Astrocyte (in vitro differentiated cells and primary cell): ENCODE measurements around the gene HOMER3. TPM values are rescaled to one million over a fixed set of nuclear protein-coding genes. Genes with fewer than 3 reads are reported as not detected.

Experiments used
- DNase-seq: peaks from one replicate; pipeline ENCODE4 v3.0.0-alpha.2; 2010; ENCODE audit warnings: low read depth
- FAIRE-seq: peaks from 2 replicates; lab custom pipeline; 2011; peaks lifted over from hg19 to GRCh38; lab: Jason Lieb, UNC
- H2AFZ ChIP-seq: 2 replicates; pipeline ENCODE4 v1.6.0; 2012; ENCODE audit warnings: low read depth, low read length, inconsistent platforms
- H3K27ac ChIP-seq: 2 replicates; pipeline ENCODE4 v1.5.1; 2011; ENCODE audit warnings: low read depth, low read length, inconsistent platforms
- H3K27me3 ChIP-seq: 2 replicates; pipeline ENCODE4 v1.6.0; 2011; ENCODE audit warnings: low read length, inconsistent platforms; ENCODE audit not compliant: insufficient read depth
- H3K36me3 ChIP-seq: 2 replicates; pipeline ENCODE4 v1.5.1; 2011; ENCODE audit warnings: low read length, inconsistent platforms; ENCODE audit not compliant: insufficient read depth
- H3K4me1 ChIP-seq: 2 replicates; pipeline ENCODE4 v1.5.1; 2011; ENCODE audit warnings: low read length, inconsistent platforms; ENCODE audit not compliant: insufficient read depth
- H3K4me2 ChIP-seq: 2 replicates; pipeline ENCODE4 v1.6.0; 2012; ENCODE audit warnings: low read length, inconsistent platforms
- H3K4me3 ChIP-seq: 2 replicates; pipeline ENCODE4 v1.5.1; 2011; ENCODE audit warnings: low read depth, mild to moderate bottlenecking, low read length, inconsistent platforms; ENCODE audit not compliant: insufficient read depth
- H3K79me2 ChIP-seq: 2 replicates; pipeline ENCODE4 v1.6.0; 2012; ENCODE audit warnings: mild to moderate bottlenecking, low read length, inconsistent platforms; ENCODE audit not compliant: insufficient read depth
- H3K9ac ChIP-seq: 2 replicates; pipeline ENCODE4 v1.6.0; 2012; ENCODE audit warnings: mild to moderate bottlenecking, low read length, inconsistent platforms
- H3K9me3 ChIP-seq: 2 replicates; pipeline ENCODE4 v1.5.1; 2012; ENCODE audit warnings: low read depth, mild to moderate bottlenecking, low read length, inconsistent platforms; ENCODE audit not compliant: insufficient read depth
- H4K20me1 ChIP-seq: 2 replicates; pipeline ENCODE4 v1.6.0; 2012; ENCODE audit warnings: low read length, inconsistent platforms; ENCODE audit not compliant: insufficient read depth
- H3K27ac Mint-ChIP-seq: one replicate; pipeline ENCODE4 v1.8.0; 2021; ENCODE audit warnings: mild to moderate bottlenecking, mixed read lengths; ENCODE audit not compliant: unreplicated experiment
- H3K27me3 Mint-ChIP-seq: one replicate; pipeline ENCODE4 v1.8.0; 2021; ENCODE audit warnings: low read depth, mixed read lengths; ENCODE audit not compliant: unreplicated experiment
- H3K36me3 Mint-ChIP-seq: one replicate; pipeline ENCODE4 v1.8.0; 2021; ENCODE audit warnings: low read depth, mixed read lengths; ENCODE audit not compliant: unreplicated experiment
- H3K4me1 Mint-ChIP-seq: one replicate; pipeline ENCODE4 v1.8.0; 2021; ENCODE audit warnings: low read depth, mixed read lengths; ENCODE audit not compliant: unreplicated experiment
- H3K4me3 Mint-ChIP-seq: one replicate; pipeline ENCODE4 v1.8.0; 2021; ENCODE audit warnings: mild to moderate bottlenecking, moderate library complexity, mixed read lengths; ENCODE audit not compliant: unreplicated experiment
- H3K9me3 Mint-ChIP-seq: one replicate; pipeline ENCODE4 v1.8.0; 2021; ENCODE audit warnings: mild to moderate bottlenecking, mixed read lengths; ENCODE audit not compliant: unreplicated experiment
- CTCF ChIP-seq: IDR thresholded peaks from 2 replicates; pipeline ENCODE4 v1.5.1; 2011; ENCODE audit warnings: low read depth, mild to moderate bottlenecking, inconsistent platforms, low read length, moderate library complexity; ENCODE audit not compliant: insufficient read depth
- EZH2 ChIP-seq: IDR thresholded peaks from 2 replicates; pipeline ENCODE4 v1.6.1; 2012; ENCODE audit warnings: mild to moderate bottlenecking, low read length, inconsistent platforms; ENCODE audit not compliant: insufficient read depth
- total RNA-seq: library from RNA; stranded (reverse); gene quantifications from 2 replicates; pipeline ENCODE4 v1.2.1, GENCODE V29; 2021

Gene HOMER3
- total RNA-seq, 1 donor from 2014 or later: 41.9 TPM

GRCh38 chr19:18931316-18932162, 9.5 kb downstream of the HOMER3 start:
- peaks cover 45% of the 10 kb centered on the region for H4K20me1 ChIP-seq
- H3K36me3 ChIP-seq: no peaks in the 10 kb centered on the region
- no peak overlapping the region for H3K27ac Mint-ChIP-seq
- no peaks in the 10 kb centered on the region for H3K4me1 Mint-ChIP-seq
- H3K9ac ChIP-seq: no peak overlapping the region
- no peaks in the 10 kb centered on the region for H3K9me3 Mint-ChIP-seq
- peaks cover 17% of the 10 kb centered on the region for H3K36me3 Mint-ChIP-seq
- no peaks in the 10 kb centered on the region for H3K4me1 ChIP-seq
- H3K27ac ChIP-seq: no peak overlapping the region
- no peaks in the 10 kb centered on the region for H3K27me3 ChIP-seq
- no peaks in the 10 kb centered on the region for H3K27me3 Mint-ChIP-seq
- H3K4me3 Mint-ChIP-seq: no peak overlapping the region
- no peaks in the 10 kb centered on the region for H3K79me2 ChIP-seq
- FAIRE-seq: no peak
- H3K4me2 ChIP-seq: no peak overlapping the region
- no peak for DNase-seq
- H3K9me3 ChIP-seq: no peaks in the 10 kb centered on the region
- no peak overlapping the region for H2AFZ ChIP-seq
- H3K4me3 ChIP-seq: no peak overlapping the region
- TF ChIP-seq EZH2: no peak
- no peak for TF ChIP-seq CTCF

- Histone ChIP-seq H3K4me3 (no peak overlapping the region), H3K9me3 (no peaks in the 10 kb centered on the region), H2AFZ (no peak overlapping the region), H3K27ac (no peak overlapping the region), H3K79me2 (no peaks in the 10 kb centered on the region), H3K27me3 (no peaks in the 10 kb centered on the region), H3K4me2 (no peak overlapping the region), H3K36me3 (peaks cover 5% of the 10 kb centered on the region), H3K4me1 (no peaks in the 10 kb centered on the region), H3K9ac (no peak overlapping the region), H4K20me1 (peaks cover 57% of the 10 kb centered on the region)
- Mint-ChIP-seq H3K27ac (no peak overlapping the region), H3K27me3 (no peaks in the 10 kb centered on the region), H3K4me3 (no peak overlapping the region), H3K9me3 (no peaks in the 10 kb centered on the region), H3K4me1 (no peaks in the 10 kb centered on the region), H3K36me3 (peaks cover 27% of the 10 kb centered on the region)
- no peak for DNase-seq
- no peak for TF ChIP-seq EZH2
- TF ChIP-seq CTCF: no peak
- FAIRE-seq: no peak
Measured at GRCh38 chr19:18929311-18929710, 11.7 kb downstream of the HOMER3 start.
